ENCODE results near the gene MEX3A.
"Not testable (repeated sequence)": the region's sequence is repeated elsewhere in the genome, so short reads cannot be mapped to it uniquely, and the experiment has no call there.

Gene MEX3A

DNA sequence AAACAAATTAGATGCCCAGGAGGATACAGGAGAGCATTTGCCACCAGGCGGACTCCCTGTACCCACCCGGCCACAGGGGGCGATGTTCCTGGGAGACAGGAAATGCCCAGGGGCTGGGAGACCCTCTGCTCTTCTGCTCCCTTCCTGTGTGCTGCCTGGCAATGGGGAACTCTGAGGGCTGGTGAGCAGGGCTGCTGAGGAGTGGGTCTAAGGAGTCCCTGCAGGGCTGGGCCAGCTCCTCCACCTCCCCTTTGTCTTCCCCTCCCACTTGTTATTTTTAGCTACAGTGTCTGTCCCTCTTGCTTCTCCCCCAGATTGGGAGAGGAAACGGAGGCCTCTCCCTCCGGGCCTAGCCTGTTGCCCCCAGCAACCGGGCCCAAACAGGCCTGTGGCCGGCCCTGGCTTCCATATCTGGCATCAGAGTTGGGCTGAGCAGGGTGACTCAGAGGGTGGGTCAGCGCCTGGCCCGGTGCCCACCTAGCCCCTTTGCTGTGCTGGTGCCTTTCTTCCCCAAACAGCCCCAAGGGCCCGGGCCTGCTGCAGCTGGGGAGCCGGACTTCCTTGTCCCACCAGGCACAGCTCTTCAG, 43.9 kb upstream of the MEX3A start:
- TF ChIP-seq, protein P1, sequence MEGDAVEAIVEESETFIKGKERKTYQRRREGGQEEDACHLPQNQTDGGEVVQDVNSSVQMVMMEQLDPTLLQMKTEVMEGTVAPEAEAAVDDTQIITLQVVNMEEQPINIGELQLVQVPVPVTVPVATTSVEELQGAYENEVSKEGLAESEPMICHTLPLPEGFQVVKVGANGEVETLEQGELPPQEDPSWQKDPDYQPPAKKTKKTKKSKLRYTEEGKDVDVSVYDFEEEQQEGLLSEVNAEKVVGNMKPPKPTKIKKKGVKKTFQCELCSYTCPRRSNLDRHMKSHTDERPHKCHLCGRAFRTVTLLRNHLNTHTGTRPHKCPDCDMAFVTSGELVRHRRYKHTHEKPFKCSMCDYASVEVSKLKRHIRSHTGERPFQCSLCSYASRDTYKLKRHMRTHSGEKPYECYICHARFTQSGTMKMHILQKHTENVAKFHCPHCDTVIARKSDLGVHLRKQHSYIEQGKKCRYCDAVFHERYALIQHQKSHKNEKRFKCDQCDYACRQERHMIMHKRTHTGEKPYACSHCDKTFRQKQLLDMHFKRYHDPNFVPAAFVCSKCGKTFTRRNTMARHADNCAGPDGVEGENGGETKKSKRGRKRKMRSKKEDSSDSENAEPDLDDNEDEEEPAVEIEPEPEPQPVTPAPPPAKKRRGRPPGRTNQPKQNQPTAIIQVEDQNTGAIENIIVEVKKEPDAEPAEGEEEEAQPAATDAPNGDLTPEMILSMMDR (IDR thresholded peaks at IDR 0.05; ENCODE audit: extremely low read depth, missing control alignments): no peak
- DNase-seq (ENCODE audit: low spot score): no peak

DNA sequence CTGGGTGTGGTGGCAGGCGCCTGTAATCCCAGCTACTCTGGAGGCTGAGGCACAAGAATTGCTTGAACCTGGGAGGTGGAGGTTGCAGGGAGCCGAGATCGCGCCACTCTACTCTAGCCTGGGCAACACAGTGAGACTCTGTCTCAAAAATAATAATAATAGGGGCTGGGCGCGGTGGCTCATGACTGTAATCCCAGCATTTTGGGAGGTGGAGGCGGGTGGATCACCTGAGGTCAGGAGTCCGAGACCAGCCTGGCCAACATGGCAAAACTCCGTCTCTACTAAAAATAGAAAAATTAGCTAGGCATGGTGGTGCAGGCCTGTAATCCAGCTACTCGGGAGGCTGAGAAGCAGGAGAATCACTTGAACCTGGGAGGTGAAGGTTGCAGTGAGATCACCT, 43.3 kb upstream of the MEX3A start:
- DNase-seq (ENCODE audit: low spot score): not testable (repeated sequence)

DNA sequence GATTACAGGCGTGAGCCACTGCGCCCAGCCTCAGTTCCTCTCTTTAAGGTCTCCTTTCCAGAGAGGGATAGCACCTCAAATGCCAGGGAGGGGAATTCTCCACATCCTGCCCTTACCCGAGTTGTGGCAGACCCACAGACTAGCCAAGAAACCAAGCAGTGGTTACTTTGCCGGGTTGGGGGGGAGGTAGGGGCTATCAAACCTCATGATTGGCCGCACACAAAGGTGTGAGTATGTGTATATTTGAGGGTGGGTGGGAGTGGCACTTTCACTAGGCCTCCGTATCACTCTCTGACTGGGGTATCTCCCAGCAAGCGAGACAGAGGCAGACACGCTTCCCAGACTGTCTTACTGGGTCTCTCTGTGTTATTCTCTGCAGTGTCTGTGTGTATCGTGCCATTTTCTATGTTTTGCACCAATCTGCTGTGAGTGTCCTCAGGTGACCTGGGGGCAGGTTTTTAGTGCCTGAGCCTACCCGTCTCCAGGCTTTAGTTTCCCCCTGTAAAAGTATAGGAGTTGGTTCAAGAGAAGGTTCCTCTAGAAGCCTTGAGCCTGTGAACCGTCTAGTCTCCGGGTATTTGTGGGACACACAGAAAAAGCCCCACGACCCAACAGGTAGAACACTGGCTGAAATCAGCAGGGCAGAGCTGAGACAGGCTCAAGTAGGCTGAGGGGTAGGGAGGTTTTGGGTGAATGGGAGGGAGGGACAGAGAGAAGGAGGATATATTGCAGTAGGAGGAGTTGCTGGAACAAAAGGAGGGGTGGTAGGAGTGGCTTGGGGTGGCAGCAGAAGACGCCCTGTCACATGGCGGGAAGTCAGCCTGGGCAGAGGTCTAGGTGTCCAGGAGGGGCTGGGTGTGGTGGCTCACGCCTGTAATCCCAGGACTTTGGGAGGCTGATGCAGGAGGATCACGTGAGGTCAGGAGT, 42.6 kb upstream of the MEX3A start:
- TF ChIP-seq, protein P1 (IDR thresholded peaks at IDR 0.05; ENCODE audit: extremely low read depth, missing control alignments): no peak
- DNase-seq (ENCODE audit: low spot score): no peak

DNA sequence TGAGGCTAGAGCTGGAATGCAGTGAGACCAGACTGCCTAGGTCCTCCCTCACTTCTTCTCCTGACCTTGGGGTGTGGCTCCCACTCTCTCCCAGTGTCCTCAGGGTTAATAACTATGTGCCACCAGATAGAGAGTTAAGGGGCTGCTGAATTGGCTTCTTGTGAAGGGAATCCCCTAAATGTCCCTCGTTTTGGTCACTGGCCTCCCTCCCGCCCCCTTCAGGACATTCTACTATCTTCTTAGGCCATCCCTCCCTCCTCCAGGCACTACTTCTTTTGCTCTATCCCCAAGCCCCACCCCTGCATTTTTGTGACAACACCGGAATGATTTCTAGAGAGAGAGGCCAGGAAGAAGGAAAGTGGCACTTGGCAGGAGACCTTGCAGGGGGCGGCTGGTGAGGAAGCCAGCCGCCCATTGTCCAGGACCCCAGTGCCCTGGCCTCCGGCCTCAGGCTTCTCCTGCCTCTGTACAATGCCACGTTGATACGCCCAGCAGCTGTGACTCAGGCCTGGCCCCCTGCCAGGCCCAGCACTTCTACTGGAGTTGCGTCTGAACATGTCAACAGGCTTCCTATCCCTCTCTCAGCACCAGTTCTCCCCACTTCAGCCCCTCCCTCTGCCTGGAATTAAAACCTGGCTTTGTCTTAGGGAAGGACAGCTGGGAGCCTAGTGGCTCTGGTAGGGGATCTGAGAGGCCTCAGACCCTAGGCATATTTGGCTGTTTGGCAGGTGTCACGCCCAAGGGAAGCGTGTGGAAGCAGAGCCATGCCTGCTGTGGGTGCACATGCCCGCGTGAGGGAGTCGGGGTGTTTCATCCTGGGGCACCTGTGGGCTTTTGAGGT, 41.3 kb upstream of the MEX3A start:
- DNase-seq (ENCODE audit: low spot score): no peak
- TF ChIP-seq, protein P1 (IDR thresholded peaks at IDR 0.05; ENCODE audit: extremely low read depth, missing control alignments): peak; percentile 22

DNA sequence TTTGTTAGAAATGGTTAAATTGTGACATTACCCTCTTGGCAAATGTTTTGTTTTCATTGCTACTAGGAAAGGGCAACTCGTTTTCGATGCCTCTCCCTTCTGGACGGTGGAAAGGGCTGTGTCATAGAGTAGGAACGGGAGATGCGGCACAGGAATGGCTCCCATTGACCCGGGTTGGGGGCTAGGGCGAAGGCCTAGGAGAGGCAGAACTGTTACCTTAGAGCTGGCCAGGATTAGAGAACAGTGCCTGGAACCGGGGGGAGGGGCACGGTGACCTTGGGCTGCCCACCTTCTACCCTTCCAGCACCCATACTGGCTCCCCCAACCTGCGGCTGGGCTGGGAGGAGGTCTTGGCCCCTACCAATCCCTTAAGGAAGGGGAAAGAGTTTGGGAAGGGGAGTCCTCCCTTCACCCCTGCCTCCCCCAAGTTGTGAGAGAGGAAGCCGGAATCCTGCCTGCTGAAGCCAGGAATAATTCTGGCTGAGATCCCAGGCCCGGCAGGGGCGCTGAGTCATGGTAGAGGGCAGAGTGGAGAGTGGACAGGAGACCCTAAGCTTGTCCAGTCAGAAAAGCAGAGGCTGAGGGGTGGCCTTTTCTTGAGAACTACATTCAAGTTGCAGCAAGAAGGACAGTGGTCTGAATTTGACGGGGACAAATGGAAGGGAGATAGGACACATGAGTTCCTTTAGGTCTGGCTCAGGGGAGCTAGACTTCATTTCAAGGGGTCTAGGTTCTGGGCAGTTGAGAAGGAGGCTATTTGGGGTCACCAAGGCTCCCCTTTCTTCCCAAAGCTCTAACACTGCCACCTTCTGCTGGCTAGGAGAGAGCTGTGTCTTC, 40.5 kb upstream of the MEX3A start:
- TF ChIP-seq, protein P1 (IDR thresholded peaks at IDR 0.05; ENCODE audit: extremely low read depth, missing control alignments): no peak
- DNase-seq (ENCODE audit: low spot score): no peak

DNA sequence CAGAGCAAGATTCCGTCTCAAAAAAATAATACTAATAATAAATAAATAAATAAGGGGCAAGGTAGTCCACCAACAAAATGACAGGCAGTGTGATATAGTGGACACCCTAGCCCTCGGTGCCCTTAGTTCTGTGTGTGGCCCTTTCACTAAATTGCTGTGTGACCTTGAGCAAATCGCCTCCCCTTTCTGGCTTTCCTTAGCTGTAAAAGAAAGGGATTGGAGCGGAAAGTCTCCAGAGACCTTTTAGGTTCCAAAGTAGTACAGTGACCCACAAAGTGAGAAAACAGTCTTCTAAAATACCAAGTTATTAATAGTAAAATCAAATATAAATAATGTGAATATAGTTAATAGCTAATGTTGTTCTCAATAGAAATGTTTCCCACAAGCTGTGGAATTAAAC, 39.8 kb upstream of the MEX3A start:
- DNase-seq (ENCODE audit: low spot score): no peak
- TF ChIP-seq, protein P1 (IDR thresholded peaks at IDR 0.05; ENCODE audit: extremely low read depth, missing control alignments): no peak

DNA sequence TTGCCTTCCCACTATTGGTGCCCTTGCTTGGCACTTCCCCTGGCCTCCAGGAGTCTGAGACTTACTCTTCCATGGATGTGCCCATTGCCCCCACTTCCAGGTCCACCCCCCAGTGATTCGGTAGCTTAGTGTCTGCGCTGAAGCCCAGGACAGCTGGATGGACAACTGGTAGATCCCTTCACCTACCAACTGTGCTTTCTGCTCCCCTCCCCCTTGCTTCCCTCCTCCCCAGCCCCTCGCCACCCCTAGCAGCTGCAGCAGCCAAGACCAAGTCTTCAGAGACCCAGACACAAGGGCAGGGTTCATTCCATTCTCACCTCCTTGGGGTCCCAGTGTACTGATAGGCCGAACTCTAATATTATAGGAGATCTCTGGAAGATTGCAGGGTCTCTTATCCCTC, 39.2 kb upstream of the MEX3A start:
- DNase-seq (ENCODE audit: low spot score): no peak

DNA sequence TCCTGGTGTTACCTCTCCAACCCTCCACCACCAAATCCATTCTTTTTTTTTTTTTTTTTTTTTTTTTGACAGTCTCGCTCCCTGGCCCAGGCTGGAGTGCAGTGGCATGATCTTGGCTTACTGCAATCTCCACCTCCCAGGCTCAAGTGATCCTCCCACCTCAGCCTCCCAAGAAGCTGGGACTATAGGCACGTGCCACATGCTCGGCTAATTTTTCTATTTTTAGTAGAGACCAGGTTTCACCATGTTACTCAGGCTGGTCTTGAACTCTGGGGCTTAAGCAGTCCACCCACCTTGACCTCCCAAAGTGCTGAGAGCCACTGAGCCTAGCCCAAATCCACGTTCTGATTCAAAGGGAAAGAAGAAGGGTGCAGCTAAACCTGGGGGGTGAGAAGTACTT, 38.7 kb upstream of the MEX3A start:
- not testable (repeated sequence) for DNase-seq (ENCODE audit: low spot score)

More for the DNA sequence above, 39.2 kb upstream of the MEX3A start:
- TF ChIP-seq, protein P1 (IDR thresholded peaks at IDR 0.05; ENCODE audit: extremely low read depth, missing control alignments): no peak

Data from GM20000 (cell line).